ENCODE data around the gene ANKDD1B. TPM values are rescaled to one million over a fixed set of nuclear protein-coding genes. Genes with fewer than 3 reads are reported as not detected.

The ANKDD1B gene
- total and polyA plus RNA-seq, 12 donors, result 0.04 to 0.37 (median 0.21) TPM; not detected in 6

GRCh38 chr5:75632321-75632720 is 21.1 kb downstream of the ANKDD1B start:
- Histone ChIP-seq H3K4me1 (peaks cover 0 to 14% (median 0%) of the 10 kb centered on the region in 9 donors), H3K27ac (peak overlapping the region in 4 of 10 donors; percentile 47 to 75 (median 54)), H3K4me3 (no peak overlapping the region), H3K9me3 (no peaks in the 10 kb centered on the region), H3K36me3 (no peaks in the 10 kb centered on the region), H3K27me3 (no peaks in the 10 kb centered on the region)
- intact Hi-C loops (cut with DNase I), result no loop called here
- WGBS, 2 donors, result 68 to 72% methylated on average over 1 of the region's 1 CpG
- ATAC-seq, result peak; percentile 55 to 97 (median 80)
- DNase-seq, result peak in 1 of 2 donors; percentile 27
- no peak for TF ChIP-seq CTCF (IDR thresholded peaks at IDR 0.05)

GRCh38 chr5:75637949-75638348 is 26.7 kb downstream of the ANKDD1B start:
- Histone ChIP-seq H3K9me3 (peaks cover 0 to 20% (median 0%) of the 10 kb centered on the region in 11 donors), H3K4me3 (no peak overlapping the region), H3K4me1 (peaks cover 0 to 5% (median 0%) of the 10 kb centered on the region in 9 donors), H3K36me3 (no peaks in the 10 kb centered on the region), H3K27ac (no peak overlapping the region), H3K27me3 (no peaks in the 10 kb centered on the region)
- intact Hi-C loops (cut with DNase I), result no loop called here
- whole genome bisulfite sequencing, 2 donors, result 92 to 94% methylated on average over 1 of the region's 1 CpG
- no peak for ATAC-seq
- no peak for TF ChIP-seq CTCF (IDR thresholded peaks at IDR 0.05)
- DNase-seq, result no peak

GRCh38 chr5:75639535-75640311 is 28.5 kb downstream of the ANKDD1B start:
- 75 to 83% methylated on average over 3 of the region's 3 CpGs for WGBS, 2 donors

GRCh38 chr5:75640395-75640794 is 29.1 kb downstream of the ANKDD1B start:
- Histone ChIP-seq H3K27ac (no peak overlapping the region), H3K27me3 (no peaks in the 10 kb centered on the region), H3K4me1 (no peaks in the 10 kb centered on the region), H3K4me3 (no peak overlapping the region), H3K9me3 (peaks cover 0 to 20% (median 0%) of the 10 kb centered on the region in 11 donors), H3K36me3 (no peaks in the 10 kb centered on the region)
- TF ChIP-seq CTCF (IDR thresholded peaks at IDR 0.05), result no peak
- ATAC-seq (no peak), DNase-seq (no peak)
- intact Hi-C loops (cut with DNase I), result no loop called here

More at GRCh38 chr5:75639535-75640311, 28.5 kb downstream of the ANKDD1B start:
- Histone ChIP-seq H3K9me3 (peaks cover 0 to 20% (median 0%) of the 10 kb centered on the region in 11 donors), H3K36me3 (no peaks in the 10 kb centered on the region), H3K27me3 (no peaks in the 10 kb centered on the region), H3K27ac (no peak overlapping the region), H3K4me3 (no peak overlapping the region), H3K4me1 (no peaks in the 10 kb centered on the region)
- intact Hi-C loops (cut with DNase I), result no loop called here
- no peak for ATAC-seq
- DNase-seq, result no peak
- no peak for TF ChIP-seq CTCF (IDR thresholded peaks at IDR 0.05)
